ENCODE measurements around the gene SLC4A7. TPM values are rescaled to one million over a fixed set of nuclear protein-coding genes. Genes with fewer than 3 reads are reported as not detected.

Gene SLC4A7
- polyA plus RNA-seq, 1 donor (not counting 4 experiments of a cell fraction or from before 2014, with no cell fraction given), result 28.5 TPM

- no peak overlapping the region for H3K4me3 ChIP-seq (ENCODE audit: control insufficient read depth in 2 of 3, extremely low read depth in 1 of 3, insufficient read depth in 2 of 3, low read depth in 1 of 3, low read length in 3 of 3)
- H3K79me2 ChIP-seq (ENCODE audit: control insufficient read depth, insufficient read depth, low read length), result peaks cover 90% of the 10 kb centered on the region
- peaks cover 3 to 7% of the 10 kb centered on the region in 2 experiments for H3K36me3 ChIP-seq (ENCODE audit: control insufficient read depth in 2 of 2, extremely low read depth in 1 of 2, insufficient read depth in 2 of 2, low read length in 2 of 2)
- H3K9ac ChIP-seq (ENCODE audit: control insufficient read depth, extremely low read depth, insufficient read depth, low read length), result no peak overlapping the region
- H3K9me1 ChIP-seq (ENCODE audit: control insufficient read depth, extremely low read depth, insufficient read depth, low read length), result no peaks in the 10 kb centered on the region
- no peak for FAIRE-seq
- dilution Hi-C loops (cut with MboI; ENCODE audit: extremely low pct_ligation_motif_present, low sequenced_read_pairs), result no loop called here
- H3K4me2 ChIP-seq (ENCODE audit: control insufficient read depth, extremely low read depth, insufficient read depth, low read depth, low read length), result no peak overlapping the region
- H3K27ac ChIP-seq (ENCODE audit: control insufficient read depth, insufficient read depth, low read length), result no peak overlapping the region
- no peak for TF ChIP-seq EZH2 (IDR thresholded peaks at IDR 0.05; ENCODE audit: low read length)
- no peak for TF ChIP-seq CTCF (optimal IDR thresholded peaks at IDR 0.05 in 1 of 3, IDR thresholded peaks at IDR 0.05 in 1 of 3, conservative IDR thresholded peaks at IDR 0.05 in 1 of 3; ENCODE audit: extremely low read depth in 1 of 3, insufficient read depth in 2 of 3, low read length in 3 of 3)
- H3K27me3 ChIP-seq (ENCODE audit: control insufficient read depth, extremely low read depth, insufficient read depth, low read length), result no peaks in the 10 kb centered on the region
- H2AFZ ChIP-seq (ENCODE audit: control insufficient read depth, low read length), result no peak overlapping the region
- no peak for DNase-seq (ENCODE audit: low read depth, low spot score)
- H3K9me3 ChIP-seq (ENCODE audit: control insufficient read depth, low read depth, low read length), result no peaks in the 10 kb centered on the region
- no peaks in the 10 kb centered on the region for H4K20me1 ChIP-seq (ENCODE audit: control insufficient read depth, extremely low read depth, insufficient read depth, low read length)
- H3K4me1 ChIP-seq (ENCODE audit: control insufficient read depth, extremely low read depth, insufficient read depth, low read length), result peaks cover 12% of the 10 kb centered on the region
Observed at GRCh38 chr3:27479806-27480543, 4.2 kb downstream of the SLC4A7 start.

GRCh38 chr3:27471923-27472550 lies 12.1 kb downstream of the SLC4A7 start:
- H3K27me3 ChIP-seq (ENCODE audit: control insufficient read depth, extremely low read depth, insufficient read depth, low read length), result no peaks in the 10 kb centered on the region
- no peak for DNase-seq (ENCODE audit: low read depth, low spot score)
- H3K36me3 ChIP-seq (ENCODE audit: control insufficient read depth in 2 of 2, extremely low read depth in 1 of 2, insufficient read depth in 2 of 2, low read length in 2 of 2), result peaks cover 0 to under 1% of the 10 kb centered on the region in 2 experiments
- peaks cover 97% of the 10 kb centered on the region for H3K79me2 ChIP-seq (ENCODE audit: control insufficient read depth, insufficient read depth, low read length)
- dilution Hi-C loops (cut with MboI; ENCODE audit: extremely low pct_ligation_motif_present, low sequenced_read_pairs), result no loop called here
- no peaks in the 10 kb centered on the region for H3K9me1 ChIP-seq (ENCODE audit: control insufficient read depth, extremely low read depth, insufficient read depth, low read length)
- H3K27ac ChIP-seq (ENCODE audit: control insufficient read depth, insufficient read depth, low read length), result no peak overlapping the region
- no peak overlapping the region for H3K4me2 ChIP-seq (ENCODE audit: control insufficient read depth, extremely low read depth, insufficient read depth, low read depth, low read length)
- no peak for FAIRE-seq
- no peaks in the 10 kb centered on the region for H3K4me1 ChIP-seq (ENCODE audit: control insufficient read depth, extremely low read depth, insufficient read depth, low read length)
- H3K4me3 ChIP-seq (ENCODE audit: control insufficient read depth in 2 of 3, extremely low read depth in 1 of 3, insufficient read depth in 2 of 3, low read depth in 1 of 3, low read length in 3 of 3), result no peak overlapping the region
- H3K9ac ChIP-seq (ENCODE audit: control insufficient read depth, extremely low read depth, insufficient read depth, low read length), result no peak overlapping the region
- no peaks in the 10 kb centered on the region for H4K20me1 ChIP-seq (ENCODE audit: control insufficient read depth, extremely low read depth, insufficient read depth, low read length)
- TF ChIP-seq CTCF (optimal IDR thresholded peaks at IDR 0.05 in 1 of 3, IDR thresholded peaks at IDR 0.05 in 1 of 3, conservative IDR thresholded peaks at IDR 0.05 in 1 of 3; ENCODE audit: extremely low read depth in 1 of 3, insufficient read depth in 2 of 3, low read length in 3 of 3) (no peak), EZH2 (IDR thresholded peaks at IDR 0.05; ENCODE audit: low read length) (no peak)
- no peak overlapping the region for H2AFZ ChIP-seq (ENCODE audit: control insufficient read depth, low read length)
- no peaks in the 10 kb centered on the region for H3K9me3 ChIP-seq (ENCODE audit: control insufficient read depth, low read depth, low read length)

Measured in keratinocyte (primary cell).